Stimulated activated CD4-positive, alpha-beta T cell treated with anti-CD3 and anti-CD28 coated beads, Interleukin-4, amount 100 ng/mL, for 4 hours (primary cell): ENCODE measurements around the gene GALNT14.

ENCODE experiments used
- DNase-seq, 2 experiments: peaks; one replicate each; pipeline ENCODE4 v3.0.0-alpha.2; 2020

Gene GALNT14

GRCh38 chr2:31132786-31133185, 5.5 kb downstream of the GALNT14 start:
- no peak for DNase-seq

- DNase-seq: no peak
Observed at GRCh38 chr2:31131871-31132270, 6.4 kb downstream of the GALNT14 start.

- DNase-seq: no peak
Observed at GRCh38 chr2:31129375-31130171, 8.7 kb downstream of the GALNT14 start.

GRCh38 chr2:31127931-31128330, 10.3 kb downstream of the GALNT14 start:
- DNase-seq: no peak

- DNase-seq: no peak
Observed at GRCh38 chr2:31125918-31126695, 12.1 kb downstream of the GALNT14 start.

GRCh38 chr2:31124904-31125303, 13.3 kb downstream of the GALNT14 start:
- DNase-seq: no peak

GRCh38 chr2:31122133-31122532, 16.1 kb downstream of the GALNT14 start:
- DNase-seq: no peak

- no peak for DNase-seq
Observed at GRCh38 chr2:31113765-31114164, 24.5 kb downstream of the GALNT14 start.

- no peak for DNase-seq
Observed at GRCh38 chr2:31112544-31112943, 25.7 kb downstream of the GALNT14 start.

- no peak for DNase-seq
Observed at GRCh38 chr2:31110998-31111397, 27.2 kb downstream of the GALNT14 start.

- no peak for DNase-seq
Observed at GRCh38 chr2:31110431-31110830, 27.8 kb downstream of the GALNT14 start.

GRCh38 chr2:31109633-31110192, 28.5 kb downstream of the GALNT14 start:
- DNase-seq: no peak

GRCh38 chr2:31108561-31109286, 29.5 kb downstream of the GALNT14 start:
- DNase-seq: no peak

- DNase-seq: no peak
Observed at GRCh38 chr2:31107591-31108300, 30.5 kb downstream of the GALNT14 start.

GRCh38 chr2:31101701-31102100, 36.5 kb downstream of the GALNT14 start:
- no peak for DNase-seq

- no peak for DNase-seq
Observed at GRCh38 chr2:31097962-31098613, 40.2 kb downstream of the GALNT14 start.

GRCh38 chr2:31090188-31090587, 48.1 kb downstream of the GALNT14 start:
- DNase-seq: no peak

- DNase-seq: no peak
Observed at GRCh38 chr2:31089645-31090044, 48.6 kb downstream of the GALNT14 start.

- no peak for DNase-seq
Observed at GRCh38 chr2:31088504-31089195, 49.6 kb downstream of the GALNT14 start.

GRCh38 chr2:31087491-31087890, 50.7 kb downstream of the GALNT14 start:
- DNase-seq: no peak

GRCh38 chr2:31086590-31086989, 51.6 kb downstream of the GALNT14 start:
- no peak for DNase-seq
